Astrocyte (in vitro differentiated cells and primary cell): ENCODE measurements around the gene DHX36. TPM values are rescaled to one million over a fixed set of nuclear protein-coding genes. Genes with fewer than 3 reads are reported as not detected.

Experiments used
- DNase-seq: peaks from one replicate; pipeline ENCODE4 v3.0.0-alpha.2; 2010; ENCODE audit warnings: low read depth
- FAIRE-seq: peaks from 2 replicates; lab custom pipeline; 2011; peaks lifted over from hg19 to GRCh38; lab: Jason Lieb, UNC
- H2AFZ ChIP-seq: 2 replicates; pipeline ENCODE4 v1.6.0; 2012; ENCODE audit warnings: low read depth, low read length, inconsistent platforms
- H3K27ac ChIP-seq: 2 replicates; pipeline ENCODE4 v1.5.1; 2011; ENCODE audit warnings: low read depth, low read length, inconsistent platforms
- H3K27me3 ChIP-seq: 2 replicates; pipeline ENCODE4 v1.6.0; 2011; ENCODE audit warnings: low read length, inconsistent platforms; ENCODE audit not compliant: insufficient read depth
- H3K36me3 ChIP-seq: 2 replicates; pipeline ENCODE4 v1.5.1; 2011; ENCODE audit warnings: low read length, inconsistent platforms; ENCODE audit not compliant: insufficient read depth
- H3K4me1 ChIP-seq: 2 replicates; pipeline ENCODE4 v1.5.1; 2011; ENCODE audit warnings: low read length, inconsistent platforms; ENCODE audit not compliant: insufficient read depth
- H3K4me2 ChIP-seq: 2 replicates; pipeline ENCODE4 v1.6.0; 2012; ENCODE audit warnings: low read length, inconsistent platforms
- H3K4me3 ChIP-seq: 2 replicates; pipeline ENCODE4 v1.5.1; 2011; ENCODE audit warnings: low read depth, mild to moderate bottlenecking, low read length, inconsistent platforms; ENCODE audit not compliant: insufficient read depth
- H3K79me2 ChIP-seq: 2 replicates; pipeline ENCODE4 v1.6.0; 2012; ENCODE audit warnings: mild to moderate bottlenecking, low read length, inconsistent platforms; ENCODE audit not compliant: insufficient read depth
- H3K9ac ChIP-seq: 2 replicates; pipeline ENCODE4 v1.6.0; 2012; ENCODE audit warnings: mild to moderate bottlenecking, low read length, inconsistent platforms
- H3K9me3 ChIP-seq: 2 replicates; pipeline ENCODE4 v1.5.1; 2012; ENCODE audit warnings: low read depth, mild to moderate bottlenecking, low read length, inconsistent platforms; ENCODE audit not compliant: insufficient read depth
- H4K20me1 ChIP-seq: 2 replicates; pipeline ENCODE4 v1.6.0; 2012; ENCODE audit warnings: low read length, inconsistent platforms; ENCODE audit not compliant: insufficient read depth
- H3K27ac Mint-ChIP-seq: one replicate; pipeline ENCODE4 v1.8.0; 2021; ENCODE audit warnings: mild to moderate bottlenecking, mixed read lengths; ENCODE audit not compliant: unreplicated experiment
- H3K27me3 Mint-ChIP-seq: one replicate; pipeline ENCODE4 v1.8.0; 2021; ENCODE audit warnings: low read depth, mixed read lengths; ENCODE audit not compliant: unreplicated experiment
- H3K36me3 Mint-ChIP-seq: one replicate; pipeline ENCODE4 v1.8.0; 2021; ENCODE audit warnings: low read depth, mixed read lengths; ENCODE audit not compliant: unreplicated experiment
- H3K4me1 Mint-ChIP-seq: one replicate; pipeline ENCODE4 v1.8.0; 2021; ENCODE audit warnings: low read depth, mixed read lengths; ENCODE audit not compliant: unreplicated experiment
- H3K4me3 Mint-ChIP-seq: one replicate; pipeline ENCODE4 v1.8.0; 2021; ENCODE audit warnings: mild to moderate bottlenecking, moderate library complexity, mixed read lengths; ENCODE audit not compliant: unreplicated experiment
- H3K9me3 Mint-ChIP-seq: one replicate; pipeline ENCODE4 v1.8.0; 2021; ENCODE audit warnings: mild to moderate bottlenecking, mixed read lengths; ENCODE audit not compliant: unreplicated experiment
- EZH2 ChIP-seq: IDR thresholded peaks from 2 replicates; pipeline ENCODE4 v1.6.1; 2012; ENCODE audit warnings: mild to moderate bottlenecking, low read length, inconsistent platforms; ENCODE audit not compliant: insufficient read depth
- total RNA-seq: library from RNA; stranded (reverse); gene quantifications from 2 replicates; pipeline ENCODE4 v1.2.1, GENCODE V29; 2021
- TF ChIP-seq, protein P1 (sequence below): IDR thresholded peaks from 2 replicates; pipeline ENCODE4 v1.5.1; 2011; ENCODE audit warnings: low read depth, mild to moderate bottlenecking, inconsistent platforms, low read length, moderate library complexity; ENCODE audit not compliant: insufficient read depth

Gene DHX36
- total RNA-seq, 1 donor from 2014 or later: 68.9 TPM

DNA sequence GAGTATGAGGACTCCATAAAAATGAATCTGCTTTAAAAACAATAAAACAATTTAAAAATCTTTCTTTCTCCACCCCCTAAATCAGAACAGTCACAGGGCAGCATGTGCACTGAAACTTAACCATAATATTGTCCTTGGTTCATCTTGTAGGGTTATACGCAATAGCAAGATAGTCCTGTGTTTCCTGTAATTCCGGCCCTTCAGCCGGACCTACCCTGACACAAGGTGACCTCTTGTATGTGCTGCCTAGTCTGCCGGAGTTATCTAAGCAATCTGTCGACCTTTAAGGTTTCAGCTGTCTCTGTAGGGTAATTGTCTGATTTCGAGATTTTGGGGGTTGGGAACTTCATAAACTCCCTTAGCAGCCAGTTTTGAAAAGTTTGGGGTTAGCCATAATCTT is 99.9 kb downstream of the DHX36 start:
- H3K36me3 Mint-ChIP-seq: no peaks in the 10 kb centered on the region
- H3K9ac ChIP-seq: no peak overlapping the region
- no peak for TF ChIP-seq EZH2
- TF ChIP-seq, protein P1, sequence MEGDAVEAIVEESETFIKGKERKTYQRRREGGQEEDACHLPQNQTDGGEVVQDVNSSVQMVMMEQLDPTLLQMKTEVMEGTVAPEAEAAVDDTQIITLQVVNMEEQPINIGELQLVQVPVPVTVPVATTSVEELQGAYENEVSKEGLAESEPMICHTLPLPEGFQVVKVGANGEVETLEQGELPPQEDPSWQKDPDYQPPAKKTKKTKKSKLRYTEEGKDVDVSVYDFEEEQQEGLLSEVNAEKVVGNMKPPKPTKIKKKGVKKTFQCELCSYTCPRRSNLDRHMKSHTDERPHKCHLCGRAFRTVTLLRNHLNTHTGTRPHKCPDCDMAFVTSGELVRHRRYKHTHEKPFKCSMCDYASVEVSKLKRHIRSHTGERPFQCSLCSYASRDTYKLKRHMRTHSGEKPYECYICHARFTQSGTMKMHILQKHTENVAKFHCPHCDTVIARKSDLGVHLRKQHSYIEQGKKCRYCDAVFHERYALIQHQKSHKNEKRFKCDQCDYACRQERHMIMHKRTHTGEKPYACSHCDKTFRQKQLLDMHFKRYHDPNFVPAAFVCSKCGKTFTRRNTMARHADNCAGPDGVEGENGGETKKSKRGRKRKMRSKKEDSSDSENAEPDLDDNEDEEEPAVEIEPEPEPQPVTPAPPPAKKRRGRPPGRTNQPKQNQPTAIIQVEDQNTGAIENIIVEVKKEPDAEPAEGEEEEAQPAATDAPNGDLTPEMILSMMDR: no peak
- H3K4me1 ChIP-seq: no peaks in the 10 kb centered on the region
- no peak overlapping the region for H3K4me3 ChIP-seq
- no peaks in the 10 kb centered on the region for H3K36me3 ChIP-seq
- no peak for DNase-seq
- H3K9me3 ChIP-seq: no peaks in the 10 kb centered on the region
- no peak overlapping the region for H3K4me2 ChIP-seq
- H3K27me3 ChIP-seq: no peaks in the 10 kb centered on the region
- H3K27ac Mint-ChIP-seq: no peak overlapping the region
- no peaks in the 10 kb centered on the region for H3K27me3 Mint-ChIP-seq
- no peak for FAIRE-seq
- no peaks in the 10 kb centered on the region for H3K9me3 Mint-ChIP-seq
- no peaks in the 10 kb centered on the region for H3K79me2 ChIP-seq
- no peaks in the 10 kb centered on the region for H4K20me1 ChIP-seq
- peaks cover 11% of the 10 kb centered on the region for H3K4me1 Mint-ChIP-seq
- no peak overlapping the region for H3K27ac ChIP-seq
- no peak overlapping the region for H2AFZ ChIP-seq
- H3K4me3 Mint-ChIP-seq: no peak overlapping the region

DNA sequence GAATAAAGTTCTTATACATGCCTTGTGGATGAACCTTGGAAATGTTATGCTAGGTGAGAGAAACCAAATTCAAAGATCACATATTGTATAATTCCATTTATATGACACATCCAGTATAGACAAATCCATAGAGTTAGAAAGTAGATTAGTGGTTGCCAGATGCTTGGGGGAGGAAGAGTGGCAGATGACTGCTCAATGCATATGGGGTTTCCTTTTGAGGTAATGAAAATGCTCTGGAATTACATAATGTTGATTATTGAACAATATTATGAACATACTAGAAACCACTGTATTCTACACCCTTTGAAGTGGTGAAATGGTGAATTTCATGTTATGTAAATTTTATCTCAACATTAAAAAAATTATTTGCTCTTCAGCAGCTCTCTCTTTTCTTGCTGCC is 100.8 kb downstream of the DHX36 start:
- no peaks in the 10 kb centered on the region for H3K9me3 Mint-ChIP-seq
- no peak for DNase-seq
- H3K4me3 Mint-ChIP-seq: no peak overlapping the region

More for the DNA sequence above, 100.8 kb downstream of the DHX36 start:
- no peaks in the 10 kb centered on the region for H3K36me3 ChIP-seq
- H2AFZ ChIP-seq: no peak overlapping the region
- FAIRE-seq: no peak
- no peak overlapping the region for H3K9ac ChIP-seq
- H3K4me1 Mint-ChIP-seq: peaks cover 3% of the 10 kb centered on the region
- no peak overlapping the region for H3K4me3 ChIP-seq
- no peaks in the 10 kb centered on the region for H3K79me2 ChIP-seq
- no peak for TF ChIP-seq EZH2
- TF ChIP-seq, protein P1: no peak
- no peaks in the 10 kb centered on the region for H3K9me3 ChIP-seq
- H3K27me3 Mint-ChIP-seq: no peaks in the 10 kb centered on the region
- H3K27ac ChIP-seq: no peak overlapping the region
- H3K36me3 Mint-ChIP-seq: no peaks in the 10 kb centered on the region
- H4K20me1 ChIP-seq: no peaks in the 10 kb centered on the region
- H3K27ac Mint-ChIP-seq: no peak overlapping the region
- no peaks in the 10 kb centered on the region for H3K27me3 ChIP-seq
- H3K4me2 ChIP-seq: no peak overlapping the region
- no peaks in the 10 kb centered on the region for H3K4me1 ChIP-seq

Other genes with a start within 250 kb of the DHX36 start
- gene ARHGEF26, start 203.1 kb downstream of the DHX36 start, total RNA-seq: 1.7 TPM in 2 replicates
- gene GPR149, start 105.7 kb upstream of the DHX36 start, total RNA-seq: not detected in 2 replicates